DMS53 (cell line): Measurements from ENCODE around the gene TMEM109.

ENCODE experiments used
- DNase-seq: peaks from one replicate; lab custom pipeline; 2025; lab: John Stamatoyannopoulos, UW

The TMEM109 gene, protein sequence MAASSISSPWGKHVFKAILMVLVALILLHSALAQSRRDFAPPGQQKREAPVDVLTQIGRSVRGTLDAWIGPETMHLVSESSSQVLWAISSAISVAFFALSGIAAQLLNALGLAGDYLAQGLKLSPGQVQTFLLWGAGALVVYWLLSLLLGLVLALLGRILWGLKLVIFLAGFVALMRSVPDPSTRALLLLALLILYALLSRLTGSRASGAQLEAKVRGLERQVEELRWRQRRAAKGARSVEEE

GRCh38 chr11:60913793-60914632 is at the start of gene TMEM109:
TSS of gene TMEM109 (plus strand) at chr11:60914158. CDS start at chr11:60919694, 5,536 bp downstream.
- peak; percentile 94 for DNase-seq

- no peak for DNase-seq
Observed at GRCh38 chr11:60864856-60865513, 49.0 kb upstream of the TMEM109 start.

GRCh38 chr11:60866911-60867870 is 46.8 kb upstream of the TMEM109 start, which contains the start of gene ZP1:
TSS of gene ZP1 (plus strand) at chr11:60867542. CDS start at chr11:60867562, 20 bp downstream.
- DNase-seq, result peak; percentile 98

- peak; percentile 59 for DNase-seq
Observed at GRCh38 chr11:60867871-60868681, 45.9 kb upstream of the TMEM109 start.

DNA sequence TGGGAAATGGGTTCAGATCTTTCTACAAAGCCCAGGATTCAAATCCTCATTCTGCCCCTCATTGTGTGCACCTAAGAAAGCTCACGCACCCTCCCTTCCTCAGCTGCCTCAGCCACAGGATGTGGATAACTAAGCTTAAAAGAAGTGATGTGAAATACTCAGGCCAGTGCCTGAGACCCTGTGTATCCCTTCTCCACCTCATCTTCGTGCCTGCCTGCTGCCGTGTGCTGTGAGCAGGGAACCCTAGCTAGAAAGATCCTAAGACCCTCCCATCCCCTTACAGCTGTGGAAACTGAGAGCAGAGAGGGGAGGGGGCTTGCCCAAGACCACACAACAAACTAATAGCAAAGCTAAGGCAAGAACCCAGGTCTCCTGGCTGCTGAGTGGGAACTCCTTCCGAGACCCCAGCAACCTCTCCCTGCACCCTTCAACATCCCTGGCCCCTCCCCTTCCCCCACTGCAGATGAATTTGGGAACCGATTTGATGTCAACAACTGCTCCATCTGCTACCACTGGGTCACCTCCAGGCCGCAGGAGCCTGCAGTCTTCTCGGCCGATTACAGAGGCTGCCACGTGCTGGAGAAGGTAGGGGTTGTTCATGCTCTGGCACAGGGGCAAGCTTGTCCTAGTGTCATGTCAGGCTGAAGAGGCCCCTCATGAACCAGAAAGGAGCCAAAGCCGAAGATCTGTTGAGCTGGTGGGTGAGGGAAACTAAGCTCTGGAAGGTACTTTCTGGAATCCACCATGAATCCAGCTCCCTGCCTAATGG is 45.1 kb upstream of the TMEM109 start:
- no peak for DNase-seq

GRCh38 chr11:60869451-60869825 is 44.5 kb upstream of the TMEM109 start:
- no peak for DNase-seq

- DNase-seq, result peak; percentile 99
Observed at GRCh38 chr11:60870276-60870675, 43.7 kb upstream of the TMEM109 start.

DNA sequence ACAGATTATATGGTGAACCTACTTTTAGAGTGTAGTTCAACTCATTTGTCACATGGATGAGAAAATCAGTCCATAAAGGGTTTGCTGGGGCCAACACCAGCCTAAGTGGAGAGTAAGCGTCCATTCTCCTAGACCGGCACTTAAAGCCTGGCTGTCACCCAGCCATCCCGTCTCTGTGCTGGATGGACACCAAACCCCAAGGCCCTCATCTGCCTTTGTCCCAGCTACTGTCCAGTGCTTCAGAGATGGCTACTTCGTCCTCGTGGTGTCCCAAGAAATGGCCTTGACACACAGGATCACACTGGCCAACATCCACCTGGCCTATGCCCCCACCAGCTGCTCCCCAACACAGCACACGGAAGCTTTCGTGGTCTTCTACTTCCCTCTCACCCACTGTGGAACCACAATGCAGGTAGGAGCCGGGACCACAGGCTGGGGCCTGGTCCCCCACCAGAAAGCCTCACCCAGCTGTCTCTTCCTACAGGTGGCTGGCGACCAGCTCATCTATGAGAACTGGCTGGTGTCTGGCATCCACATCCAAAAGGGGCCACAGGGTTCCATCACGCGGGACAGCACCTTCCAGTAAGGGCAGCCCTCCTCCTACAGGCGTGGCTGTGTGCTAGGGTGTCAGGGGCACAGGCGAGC is 43.1 kb upstream of the TMEM109 start:
- no peak for DNase-seq

GRCh38 chr11:60871378-60872061 is 42.4 kb upstream of the TMEM109 start:
- DNase-seq, result peak; percentile 57

DNA sequence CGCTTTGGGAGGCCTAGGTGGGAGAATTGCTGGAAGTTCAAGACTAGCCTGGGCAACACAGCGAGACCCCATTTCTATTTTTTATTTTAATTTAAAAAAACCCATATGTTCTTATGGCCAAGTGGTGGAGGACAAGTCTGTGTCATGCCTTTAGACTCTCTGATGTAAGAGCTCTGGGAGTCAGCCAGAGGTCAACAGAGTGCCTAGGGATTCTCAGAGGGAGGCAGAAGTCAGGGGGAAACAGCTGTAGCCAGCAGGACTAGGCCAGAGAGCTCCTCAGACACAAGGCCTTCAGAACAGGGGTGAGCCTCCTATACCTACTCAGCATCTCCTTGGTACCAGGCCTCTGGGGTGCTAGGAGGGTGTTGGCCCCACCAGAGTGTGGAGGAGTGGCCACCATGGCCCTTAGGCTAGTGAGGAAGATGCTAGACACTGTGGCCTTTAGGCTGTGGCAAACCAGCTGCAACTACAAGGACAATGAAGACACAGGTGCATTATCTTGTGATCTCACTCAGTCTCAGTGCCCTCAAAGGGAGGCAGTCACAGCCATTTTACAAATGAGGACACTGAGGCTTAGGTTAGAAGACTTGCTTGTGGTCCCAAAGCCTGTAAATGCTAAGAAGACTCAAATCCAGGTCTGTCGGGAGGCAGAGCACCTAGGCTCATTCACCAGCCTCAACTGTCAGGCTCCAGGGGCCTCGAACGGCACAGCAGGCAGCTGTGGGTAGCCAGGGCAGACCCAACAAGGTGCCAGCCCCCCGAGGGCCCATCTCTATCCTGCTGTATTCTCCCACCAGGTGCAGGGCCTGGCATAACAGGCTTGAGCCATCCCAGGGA is 41.6 kb upstream of the TMEM109 start:
- DNase-seq, result peak; percentile 18

DNA sequence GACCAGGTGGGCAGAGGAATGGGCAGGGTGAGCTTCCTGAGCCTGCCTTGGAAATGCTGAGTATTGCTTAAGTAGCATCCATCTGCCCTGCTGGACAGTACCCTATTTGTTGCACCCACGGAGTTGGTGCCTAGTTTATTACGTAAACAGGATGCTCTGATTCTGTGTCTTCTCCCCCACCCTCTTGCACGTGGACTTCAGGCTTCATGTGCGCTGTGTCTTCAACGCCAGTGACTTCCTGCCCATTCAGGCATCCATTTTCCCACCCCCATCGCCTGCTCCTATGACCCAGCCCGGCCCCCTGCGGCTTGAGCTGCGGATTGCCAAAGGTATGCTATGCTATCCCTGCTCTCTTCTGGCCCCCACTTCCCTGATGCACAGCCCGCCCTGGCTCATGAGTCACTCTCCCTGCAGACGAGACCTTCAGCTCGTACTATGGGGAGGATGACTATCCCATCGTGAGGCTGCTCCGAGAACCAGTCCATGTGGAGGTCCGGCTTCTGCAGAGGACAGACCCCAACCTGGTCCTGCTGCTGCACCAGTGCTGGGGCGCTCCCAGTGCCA is 40.9 kb upstream of the TMEM109 start:
- no peak for DNase-seq

GRCh38 chr11:60873533-60873932 is 40.4 kb upstream of the TMEM109 start:
- DNase-seq, result no peak

DNA sequence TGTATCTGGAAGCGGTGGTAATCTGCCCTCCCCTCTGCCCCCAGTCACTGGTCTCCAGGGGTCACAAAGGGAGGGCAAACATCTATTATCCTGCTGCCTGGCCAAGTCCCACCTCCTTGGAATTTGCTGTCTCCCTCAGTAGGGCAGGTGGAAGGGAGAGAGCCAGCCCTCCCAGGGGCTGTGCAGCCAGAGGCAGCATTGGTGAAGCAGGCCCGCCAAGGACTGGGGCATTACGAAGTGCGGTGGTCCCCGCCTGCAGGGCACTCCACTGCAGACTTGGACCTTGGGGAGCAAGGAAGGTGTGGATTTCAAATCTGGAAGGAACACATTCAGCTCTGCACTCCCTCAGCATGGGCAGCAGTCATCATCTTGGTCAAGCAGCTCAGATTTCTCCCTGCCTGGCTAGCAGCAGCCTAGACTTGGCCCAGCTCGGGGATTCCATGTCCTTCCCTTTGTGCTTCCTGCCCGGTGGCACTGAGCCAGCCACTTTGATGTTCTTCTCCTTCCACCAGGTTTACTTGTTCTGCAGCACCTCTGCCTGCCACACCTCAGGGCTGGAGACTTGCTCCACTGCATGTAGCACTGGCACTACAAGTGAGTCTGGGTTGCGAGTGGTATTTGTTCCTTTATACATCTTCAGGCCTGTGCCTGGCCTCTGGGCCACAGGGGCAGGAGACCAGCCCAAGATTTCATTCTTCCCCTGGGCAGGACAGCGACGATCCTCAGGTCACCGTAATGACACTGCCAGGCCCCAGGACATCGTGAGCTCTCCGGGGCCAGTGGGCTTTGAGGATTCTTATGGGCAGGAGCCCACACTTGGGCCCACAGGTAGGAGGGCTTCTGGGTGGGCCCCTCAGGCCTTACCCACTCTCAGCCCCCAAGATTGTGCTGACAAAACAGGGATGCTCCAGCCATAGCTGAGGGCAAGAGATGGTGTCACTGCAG is 39.3 kb upstream of the TMEM109 start:
- DNase-seq, result no peak

GRCh38 chr11:60875366-60876167 is 38.4 kb upstream of the TMEM109 start:
- no peak for DNase-seq

- no peak for DNase-seq
Observed at GRCh38 chr11:60876168-60876485, 37.8 kb upstream of the TMEM109 start.
